Small intestine (tissue), 7 donors: ENCODE results near the gene CCDC86. TPM values are rescaled to one million over a fixed set of nuclear protein-coding genes. Genes with fewer than 3 reads are reported as not detected.

Source experiments
- DNase-seq, 2 donors: peaks; one replicate each; pipeline versions ENCODE4 v3.0.0 to v3.0.0-alpha.2; 2013
- FAIRE-seq: peaks from 2 replicates; lab custom pipeline; 2012; peaks lifted over from hg19 to GRCh38; lab: Jason Lieb, UNC
- H3K27ac ChIP-seq, 3 donors: one replicate each; pipeline ENCODE4 v1.5.1; 2013; ENCODE audit warnings: low read length in 2 of 3, mild to moderate bottlenecking in 2 of 3, control low read depth in 1 of 3, inconsistent platforms in 1 of 3, low read depth in 1 of 3, moderate library complexity in 1 of 3
- H3K27me3 ChIP-seq, 3 donors: one replicate each; pipeline ENCODE4 v1.6.1; 2013; ENCODE audit warnings: low read length in 3 of 3, inconsistent platforms in 1 of 3; ENCODE audit not compliant: control insufficient read depth in 3 of 3, insufficient read depth in 3 of 3
- H3K36me3 ChIP-seq, 3 donors: one replicate each; pipeline ENCODE4 v1.6.1; 2013; ENCODE audit warnings: low read length in 3 of 3, inconsistent platforms in 1 of 3, low read depth in 1 of 3, mild to moderate bottlenecking in 1 of 3, moderate library complexity in 1 of 3; ENCODE audit not compliant: control insufficient read depth in 3 of 3, insufficient read depth in 2 of 3
- H3K4me1 ChIP-seq, 3 donors: one replicate each; pipeline ENCODE4 v1.6.1; 2013; ENCODE audit warnings: low read length in 2 of 3, inconsistent platforms in 1 of 3, low read depth in 1 of 3, mild to moderate bottlenecking in 1 of 3, moderate library complexity in 1 of 3; ENCODE audit not compliant: control insufficient read depth in 3 of 3, insufficient read depth in 2 of 3
- H3K4me3 ChIP-seq, 3 donors: one replicate each; pipeline ENCODE4 v1.5.1; 2013; ENCODE audit warnings: low read length in 3 of 3, control low read depth in 1 of 3, inconsistent platforms in 1 of 3, low read depth in 1 of 3, mild to moderate bottlenecking in 1 of 3, moderate library complexity in 1 of 3
- H3K9me3 ChIP-seq, 2 donors: one replicate each; pipeline ENCODE4 v1.6.1; 2013; ENCODE audit warnings: low read depth in 1 of 2, low read length in 1 of 2; ENCODE audit not compliant: control insufficient read depth in 2 of 2, insufficient read depth in 1 of 2
- whole genome bisulfite sequencing, 3 donors: extraction: QIAGEN DNeasy Blood & Tissue Kit; methylation state at CpG; one replicate each; pipeline ENCODE4 v1.1.7; 2013; 5-methylcytosine and 5-hydroxymethylcytosine counted together
- polyA plus RNA-seq, 4 donors: library from polyadenylated mRNA; stranded (reverse) in 3 of 4; unstranded in 1 of 4; fragments of 200-250 nt in 3 of 4; fragments of 120-200 nt in 1 of 4; gene quantifications; one replicate each; pipeline versions ENCODE4 v1.2.1 to v1.2.3, GENCODE V29; 2013
- donor health status: healthy with polysubstance abuse.
- donor health status: control.
- donor health status: control.
- donor health status: Bipolar disorder and iron deficiency.
- donor health status: healthy.

The CCDC86 gene
- polyA plus RNA-seq, 4 donors = 10.5 to 23.7 (median 15.0) TPM

- no peaks in the 10 kb centered on the region for H3K4me1 ChIP-seq
- WGBS, 3 donors = 55 to 60% (median 55%) methylated on average over 7 of the region's 7 CpGs
- H3K27ac ChIP-seq = no peak overlapping the region
Observed at GRCh38 chr11:60834742-60835533, 7.0 kb upstream of the CCDC86 start.

GRCh38 chr11:60835534-60835846, 6.4 kb upstream of the CCDC86 start:
- H3K4me3 ChIP-seq = no peak overlapping the region
- FAIRE-seq (no peak), DNase-seq (no peak)
- no peaks in the 10 kb centered on the region for H3K27me3 ChIP-seq
- H3K9me3 ChIP-seq = no peaks in the 10 kb centered on the region
- WGBS, 3 donors = 79 to 88% (median 87%) methylated on average over 3 of the region's 3 CpGs
- H3K4me1 ChIP-seq = no peaks in the 10 kb centered on the region
- no peak overlapping the region for H3K27ac ChIP-seq
- H3K36me3 ChIP-seq = no peaks in the 10 kb centered on the region

More at GRCh38 chr11:60834742-60835533, 7.0 kb upstream of the CCDC86 start:
- no peak for FAIRE-seq
- H3K36me3 ChIP-seq = no peaks in the 10 kb centered on the region
- H3K4me3 ChIP-seq = no peak overlapping the region
- H3K27me3 ChIP-seq = no peaks in the 10 kb centered on the region
- no peaks in the 10 kb centered on the region for H3K9me3 ChIP-seq
- no peak for DNase-seq

GRCh38 chr11:60836866-60837515, 4.9 kb upstream of the CCDC86 start:
- Histone ChIP-seq H3K4me1 (peaks cover 0 to 8% (median 6%) of the 10 kb centered on the region in 3 donors), H3K9me3 (no peaks in the 10 kb centered on the region), H3K4me3 (no peak overlapping the region), H3K36me3 (no peaks in the 10 kb centered on the region), H3K27ac (no peak overlapping the region), H3K27me3 (no peaks in the 10 kb centered on the region)
- 67 to 77% (median 67%) methylated on average over 9 of the region's 9 CpGs for WGBS, 3 donors
- DNase-seq (no peak), FAIRE-seq (no peak)

- peaks cover 3 to 10% (median 8%) of the 10 kb centered on the region in 3 donors for H3K4me1 ChIP-seq
- DNase-seq (no peak), FAIRE-seq (no peak)
- H3K27ac ChIP-seq = no peak overlapping the region
- WGBS, 3 donors = 86 to 92% (median 91%) methylated on average over 7 of the region's 7 CpGs
- H3K36me3 ChIP-seq = no peaks in the 10 kb centered on the region
- no peak overlapping the region for H3K4me3 ChIP-seq
- H3K27me3 ChIP-seq = no peaks in the 10 kb centered on the region
- no peaks in the 10 kb centered on the region for H3K9me3 ChIP-seq
Observed at GRCh38 chr11:60838132-60838531, 3.8 kb upstream of the CCDC86 start.

- FAIRE-seq = no peak
- WGBS, 3 donors = 72 to 86% (median 85%) methylated on average over 14 of the region's 14 CpGs
- peak overlapping the region; percentile 16 to 78 (median 64) for H3K27ac ChIP-seq
Observed at GRCh38 chr11:60840470-60841430, 1.2 kb upstream of the CCDC86 start.

GRCh38 chr11:60842668-60843600, 1.0 kb downstream of the CCDC86 start:
- DNase-seq (peak; percentile 20 to 23), FAIRE-seq (no peak)
- Histone ChIP-seq H3K4me3 (peak overlapping the region; percentile 62 to 88 (median 79)), H3K36me3 (peaks cover 0 to 11% (median 1%) of the 10 kb centered on the region in 3 donors), H3K9me3 (no peaks in the 10 kb centered on the region), H3K4me1 (peaks cover 3 to 30% (median 16%) of the 10 kb centered on the region in 3 donors), H3K27me3 (no peaks in the 10 kb centered on the region), H3K27ac (peak overlapping the region; percentile 24 to 66 (median 56))
- WGBS, 3 donors = 4 to 11% (median 5%) methylated on average over 23 of the region's 23 CpGs

More at GRCh38 chr11:60840470-60841430, 1.2 kb upstream of the CCDC86 start:
- Histone ChIP-seq H3K36me3 (no peaks in the 10 kb centered on the region), H3K27me3 (no peaks in the 10 kb centered on the region), H3K4me1 (peaks cover 3 to 23% (median 16%) of the 10 kb centered on the region in 3 donors), H3K9me3 (no peaks in the 10 kb centered on the region), H3K4me3 (no peak overlapping the region)
- DNase-seq = peak in 1 of 2 donors; percentile 30

GRCh38 chr11:60844045-60844869, 2.3 kb downstream of the CCDC86 start:
- no peaks in the 10 kb centered on the region for H3K9me3 ChIP-seq
- DNase-seq = no peak
- no peak for FAIRE-seq
- WGBS, 3 donors = 38 to 56% (median 47%) methylated on average over 10 of the region's 10 CpGs
- H3K4me3 ChIP-seq = peak overlapping the region in 1 of 3 donors; percentile 79
- peaks cover 3 to 36% (median 16%) of the 10 kb centered on the region in 3 donors for H3K4me1 ChIP-seq
- H3K36me3 ChIP-seq = peaks cover 0 to 24% (median 7%) of the 10 kb centered on the region in 3 donors
- H3K27me3 ChIP-seq = no peaks in the 10 kb centered on the region
- H3K27ac ChIP-seq = no peak overlapping the region
